Ovary (tissue), 3 donors: ENCODE results near the gene PHPT1.

ENCODE experiments used
- POLR2A ChIP-seq: fragments of 450-650 bp; IDR thresholded peaks from one replicate; pipeline ENCODE4 v1.6.1; 2017; ENCODE audit warnings: antibody characterized with exemption, mild to moderate bottlenecking, moderate library complexity
- TF ChIP-seq, protein P1 (sequence below), 3 donors: fragments of 450-650 bp in 2 of 3; fragments of 200-600 bp in 1 of 3; IDR thresholded peaks; one replicate each; pipeline versions ENCODE4 v1.5.1 to v1.8.0; 2016 to 2022; ENCODE audit warnings: antibody characterized with exemption in 3 of 3, mild to moderate bottlenecking in 1 of 3
- donor health status: DM: no; HTN: no; CAD: no.

DNA sequence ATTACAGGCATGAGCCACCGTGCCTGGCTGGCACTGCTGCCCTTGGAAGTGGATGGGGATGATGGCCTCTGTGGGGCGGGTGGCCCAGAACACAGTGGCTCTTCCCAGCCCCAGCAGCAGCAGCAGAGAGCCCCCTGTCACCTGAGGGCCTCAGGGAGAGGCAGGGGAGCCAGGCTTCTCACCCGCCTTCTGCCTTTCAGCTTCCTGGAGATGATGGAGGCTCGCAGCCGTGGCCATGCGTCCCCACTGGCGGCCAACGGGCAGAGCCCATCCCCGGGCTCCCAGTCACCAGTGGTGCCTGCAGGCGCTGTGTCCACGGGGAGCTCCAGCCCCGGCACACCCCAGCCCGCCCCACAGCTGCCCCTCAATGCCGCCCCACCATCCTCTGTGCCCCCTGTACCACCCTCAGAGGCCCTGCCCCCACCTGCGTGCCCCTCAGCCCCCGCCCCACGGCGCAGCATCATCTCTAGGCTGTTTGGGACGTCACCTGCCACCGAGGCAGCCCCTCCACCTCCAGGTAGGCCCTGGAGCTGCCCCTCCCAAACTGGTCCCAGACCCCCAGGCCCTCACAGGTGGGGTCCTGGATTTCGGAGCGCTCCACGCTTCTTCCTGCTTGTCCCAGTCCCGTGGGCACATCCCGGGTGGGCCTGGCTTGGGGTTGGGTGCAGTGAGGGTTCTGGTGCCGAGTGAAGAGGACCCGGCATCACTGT lies 11.9 kb upstream of the PHPT1 start:
- TF ChIP-seq POLR2A, result no peak
- TF ChIP-seq, protein P1, sequence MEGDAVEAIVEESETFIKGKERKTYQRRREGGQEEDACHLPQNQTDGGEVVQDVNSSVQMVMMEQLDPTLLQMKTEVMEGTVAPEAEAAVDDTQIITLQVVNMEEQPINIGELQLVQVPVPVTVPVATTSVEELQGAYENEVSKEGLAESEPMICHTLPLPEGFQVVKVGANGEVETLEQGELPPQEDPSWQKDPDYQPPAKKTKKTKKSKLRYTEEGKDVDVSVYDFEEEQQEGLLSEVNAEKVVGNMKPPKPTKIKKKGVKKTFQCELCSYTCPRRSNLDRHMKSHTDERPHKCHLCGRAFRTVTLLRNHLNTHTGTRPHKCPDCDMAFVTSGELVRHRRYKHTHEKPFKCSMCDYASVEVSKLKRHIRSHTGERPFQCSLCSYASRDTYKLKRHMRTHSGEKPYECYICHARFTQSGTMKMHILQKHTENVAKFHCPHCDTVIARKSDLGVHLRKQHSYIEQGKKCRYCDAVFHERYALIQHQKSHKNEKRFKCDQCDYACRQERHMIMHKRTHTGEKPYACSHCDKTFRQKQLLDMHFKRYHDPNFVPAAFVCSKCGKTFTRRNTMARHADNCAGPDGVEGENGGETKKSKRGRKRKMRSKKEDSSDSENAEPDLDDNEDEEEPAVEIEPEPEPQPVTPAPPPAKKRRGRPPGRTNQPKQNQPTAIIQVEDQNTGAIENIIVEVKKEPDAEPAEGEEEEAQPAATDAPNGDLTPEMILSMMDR (IDR thresholded peaks at IDR 0.05), result no peak
